Endothelial cell of umbilical vein (primary cell): Measurements from ENCODE around the gene RABEP1. TPM values are rescaled to one million over a fixed set of nuclear protein-coding genes. Genes with fewer than 3 reads are reported as not detected.

Experiments used
- BruUV-seq: library from RNA; stranded (reverse); fragments of 400-500 nt; replicated peaks from 2 replicates; lab custom pipeline; 2021; lab: Mats Ljungman, UMichigan
- CTCF ChIA-PET: fragments of 300-600, 350-600 bp; sonication (Branson Sonifier 250); formaldehyde crosslinking; loops from one replicate; lab custom pipeline; 2021; ENCODE audit warnings: antibody characterized with exemption, inconsistent platforms; lab: Charles Lee
- POLR2A ChIA-PET: fragments of 300-600, 350-600 bp; sonication (Branson Sonifier 250); formaldehyde crosslinking; loops from one replicate; lab custom pipeline; 2021; ENCODE audit warnings: antibody characterized with exemption, inconsistent platforms; lab: Charles Lee
- DNase-seq: peaks from one replicate; pipeline ENCODE4 v3.0.0-alpha.2; 2011; ENCODE audit warnings: low read depth, low spot score
- FAIRE-seq: peaks from 2 replicates; lab custom pipeline; 2011; peaks lifted over from hg19 to GRCh38; lab: Jason Lieb, UNC
- H2AFZ ChIP-seq: 2 replicates; pipeline ENCODE4 v1.6.0; 2012; ENCODE audit warnings: low read depth, low read length, control low read depth, inconsistent platforms
- H3K27ac ChIP-seq: 2 replicates; pipeline ENCODE4 v1.5.1; 2011; ENCODE audit warnings: low read depth, mild to moderate bottlenecking, control low read depth, low read length, moderate library complexity; ENCODE audit not compliant: insufficient read depth
- H3K27me3 ChIP-seq, 2 experiments: 2 replicates each; pipeline versions ENCODE4 v1.6.0 to v1.6.1; 2011; ENCODE audit warnings: low read length in 2 of 2, mixed read lengths in 1 of 2; ENCODE audit not compliant: control insufficient read depth in 2 of 2, insufficient read depth in 2 of 2
- H3K36me3 ChIP-seq, 2 experiments: 2 replicates in 1 of 2; 3 replicates in 1 of 2; pipeline ENCODE4 v1.5.1; 2011; ENCODE audit warnings: low read length in 2 of 2, mild to moderate bottlenecking in 1 of 2, moderate library complexity in 1 of 2; ENCODE audit not compliant: control insufficient read depth in 2 of 2, insufficient read depth in 2 of 2; ENCODE audit errors: extremely low read depth in 1 of 2
- H3K4me1 ChIP-seq: 3 replicates; pipeline ENCODE4 v1.5.1; 2011; ENCODE audit warnings: mild to moderate bottlenecking, low read length; ENCODE audit not compliant: control insufficient read depth, insufficient read depth; ENCODE audit errors: extremely low read depth
- H3K4me2 ChIP-seq: 2 replicates; pipeline ENCODE4 v1.6.1; 2011; ENCODE audit warnings: low read length, control low read depth, mixed read lengths; ENCODE audit not compliant: insufficient read depth
- H3K4me3 ChIP-seq, 3 experiments: fragments of 200-600 bp in 1 of 3; sonication (generic), shearing (Covaris generic) in 1 of 3; replicated peaks in 1 of 3; 2 replicates each; pipeline ENCODE4 v1.5.1; 2011 to 2016; ENCODE audit warnings: control low read depth in 3 of 3, low read length in 3 of 3, mild to moderate bottlenecking in 2 of 3, inconsistent platforms in 1 of 3, low read depth in 1 of 3, moderate library complexity in 1 of 3; ENCODE audit not compliant: insufficient read depth in 1 of 3
- H3K79me2 ChIP-seq: 2 replicates; pipeline ENCODE4 v1.6.0; 2012; ENCODE audit warnings: low read length, inconsistent platforms; ENCODE audit not compliant: control insufficient read depth, insufficient read depth
- H3K9ac ChIP-seq: replicated peaks from 2 replicates; pipeline ENCODE3; 2011; ENCODE audit warnings: low read length, control low read depth; ENCODE audit not compliant: insufficient read depth; ENCODE audit errors: extremely low read depth
- H3K9me1 ChIP-seq: replicated peaks from 3 replicates; pipeline ENCODE4 v1.6.0; 2011; ENCODE audit warnings: mild to moderate bottlenecking, low read length; ENCODE audit not compliant: control insufficient read depth, insufficient read depth; ENCODE audit errors: extremely low read depth
- H3K9me3 ChIP-seq: replicated peaks from 2 replicates; pipeline ENCODE4 v1.5.1; 2012; ENCODE audit warnings: low read length, inconsistent platforms; ENCODE audit not compliant: control insufficient read depth, insufficient read depth
- H4K20me1 ChIP-seq: replicated peaks from 2 replicates; pipeline ENCODE3; 2011; ENCODE audit warnings: mild to moderate bottlenecking, low read length; ENCODE audit not compliant: control insufficient read depth, insufficient read depth; ENCODE audit errors: extremely low read depth
- CTCF ChIP-seq, 2 donors: IDR thresholded peaks; 1 replicate in 1 of 2; 2 replicates in 1 of 2; pipeline ENCODE4 v1.5.1; 2011; ENCODE audit warnings: low read length in 2 of 2, mild to moderate bottlenecking in 2 of 2, moderate library complexity in 2 of 2, control low read depth in 1 of 2, inconsistent platforms in 1 of 2, low read depth in 1 of 2; ENCODE audit not compliant: insufficient read depth in 1 of 2; ENCODE audit errors: extremely low read depth in 1 of 2
- EZH2 ChIP-seq: IDR thresholded peaks from 2 replicates; pipeline ENCODE4 v1.6.1; 2012; ENCODE audit warnings: borderline replicate concordance, low read depth, mild to moderate bottlenecking, moderate library complexity, low read length, inconsistent platforms; ENCODE audit not compliant: severe bottlenecking
- FOS ChIP-seq: IDR thresholded peaks from 2 replicates; pipeline ENCODE4 v1.6.1; 2011; ENCODE audit warnings: mild to moderate bottlenecking, low read length, moderate library complexity, borderline replicate concordance; ENCODE audit not compliant: insufficient read depth
- GATA2 ChIP-seq: IDR thresholded peaks from 2 replicates; pipeline ENCODE4 v1.7.0; 2011; ENCODE audit warnings: low read depth, mild to moderate bottlenecking, moderate library complexity, mixed read lengths, low read length; ENCODE audit not compliant: insufficient read length, insufficient read depth
- JUN ChIP-seq: IDR thresholded peaks from 2 replicates; pipeline ENCODE4 v1.6.1; 2011; ENCODE audit warnings: borderline replicate concordance, low read depth; ENCODE audit not compliant: insufficient read length, insufficient read depth
- MYC ChIP-seq: IDR thresholded peaks from one replicate; pipeline ENCODE4 v1.6.1; 2011; ENCODE audit warnings: mild to moderate bottlenecking, low read depth, low read length
- POLR2A ChIP-seq: IDR thresholded peaks from 2 replicates; pipeline ENCODE4 v1.6.1; 2012; ENCODE audit warnings: low read depth, mild to moderate bottlenecking, control low read depth, low read length
- POLR2AphosphoS5 ChIP-seq: IDR thresholded peaks from 2 replicates; pipeline ENCODE4 v1.6.1; 2012; ENCODE audit warnings: low read depth, mild to moderate bottlenecking, control low read depth, low read length, moderate library complexity; ENCODE audit not compliant: insufficient read depth
- dilution Hi-C: fragments of 300-500 bp; cut with MboI; formaldehyde crosslinking; loops from one replicate; pipeline ENCODE4 v1.15.0; 2019; ENCODE audit warnings: low sequenced_read_pairs; ENCODE audit not compliant: extremely low pct_ligation_motif_present
- intact Hi-C: fragments of 100-400 bp; cut with micrococcal nuclease; formaldehyde crosslinking; loops from one replicate; pipeline ENCODE4 v1.10.0; 2022
- polyA plus RNA-seq, 4 experiments: library from polyadenylated mRNA; depleted of rRNA in 3 of 4; stranded (reverse) in 3 of 4; unstranded in 1 of 4; fragments of >200 nt; gene quantifications; 2 replicates each; pipeline versions ENCODE4 v1.2.1 to v1.2.3, GENCODE V29; 2011 to 2012; ENCODE audit warnings: missing spikeins in 1 of 4
- total RNA-seq: library from RNA; stranded (reverse); gene quantifications from 2 replicates; pipeline ENCODE4 v1.2.3, GENCODE V29; 2021
- TF ChIP-seq, protein P1 (sequence below): IDR thresholded peaks from 2 replicates; pipeline ENCODE4 v1.6.1; 2011; ENCODE audit not compliant: insufficient read depth, insufficient read length

Gene RABEP1
- total and polyA plus RNA-seq, 2 donors (not counting 3 experiments of a cell fraction or from before 2014, with no cell fraction given): 10.1 to 54.8 TPM

- H3K4me3 ChIP-seq: no peak overlapping the region
- intact Hi-C loops (loop anchor here (5.0 kb wide), 1 partner anchor 133 kb away; the partner anchor contains the start of gene NUP88), dilution Hi-C loops (no loop called here)
- BruUV-seq: no TSS peak
- no peak overlapping the region for H3K9ac ChIP-seq
- no peak overlapping the region for H3K27ac ChIP-seq
- H3K27me3 ChIP-seq: no peaks in the 10 kb centered on the region
- peaks cover 25% of the 10 kb centered on the region for H3K4me1 ChIP-seq
- no peaks in the 10 kb centered on the region for H3K9me1 ChIP-seq
- H3K36me3 ChIP-seq: no peaks in the 10 kb centered on the region
- DNase-seq (no peak), FAIRE-seq (no peak)
- H3K79me2 ChIP-seq: peaks cover 74% of the 10 kb centered on the region
- ChIA-PET CTCF (interaction anchor here (0.9 to 1.3 kb wide), 2 partner anchors 13 to 154 kb away, joined by 3 read pairs; partner anchors contain the start of gene C1QBP), POLR2A (no interaction called here)
- H4K20me1 ChIP-seq: no peaks in the 10 kb centered on the region
- no peak for TF ChIP-seq GATA2
- TF ChIP-seq MYC: no peak
- TF ChIP-seq, protein P1, sequence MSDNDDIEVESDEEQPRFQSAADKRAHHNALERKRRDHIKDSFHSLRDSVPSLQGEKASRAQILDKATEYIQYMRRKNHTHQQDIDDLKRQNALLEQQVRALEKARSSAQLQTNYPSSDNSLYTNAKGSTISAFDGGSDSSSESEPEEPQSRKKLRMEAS: no peak
- TF ChIP-seq CTCF (IDR thresholded peaks at IDR 0.05; ENCODE audit: extremely low read depth in 1 of 2, insufficient read depth in 1 of 2, low read depth in 1 of 2, low read length in 2 of 2): no peak
- no peak for TF ChIP-seq POLR2AphosphoS5
- no peak for TF ChIP-seq JUN
- TF ChIP-seq FOS: no peak
- no peak for TF ChIP-seq EZH2
- no peak for TF ChIP-seq POLR2A
- no peak overlapping the region for H3K4me2 ChIP-seq
- H2AFZ ChIP-seq: no peak overlapping the region
- H3K9me3 ChIP-seq: no peaks in the 10 kb centered on the region
Measured at GRCh38 chr17:5284681-5285080, 2.6 kb downstream of the RABEP1 start.
